NT2/D1 (cell line): Measurements from ENCODE around the gene SLC6A9.

ENCODE experiments used
- YY1 ChIP-seq: IDR thresholded peaks from 2 replicates; pipeline ENCODE4 v1.6.1; 2011; ENCODE audit not compliant: insufficient read length, insufficient read depth
- ZNF274 ChIP-seq: IDR thresholded peaks from 2 replicates; pipeline ENCODE4 v1.6.1; 2011; ENCODE audit warnings: mild to moderate bottlenecking, low read depth, low read length

DNA sequence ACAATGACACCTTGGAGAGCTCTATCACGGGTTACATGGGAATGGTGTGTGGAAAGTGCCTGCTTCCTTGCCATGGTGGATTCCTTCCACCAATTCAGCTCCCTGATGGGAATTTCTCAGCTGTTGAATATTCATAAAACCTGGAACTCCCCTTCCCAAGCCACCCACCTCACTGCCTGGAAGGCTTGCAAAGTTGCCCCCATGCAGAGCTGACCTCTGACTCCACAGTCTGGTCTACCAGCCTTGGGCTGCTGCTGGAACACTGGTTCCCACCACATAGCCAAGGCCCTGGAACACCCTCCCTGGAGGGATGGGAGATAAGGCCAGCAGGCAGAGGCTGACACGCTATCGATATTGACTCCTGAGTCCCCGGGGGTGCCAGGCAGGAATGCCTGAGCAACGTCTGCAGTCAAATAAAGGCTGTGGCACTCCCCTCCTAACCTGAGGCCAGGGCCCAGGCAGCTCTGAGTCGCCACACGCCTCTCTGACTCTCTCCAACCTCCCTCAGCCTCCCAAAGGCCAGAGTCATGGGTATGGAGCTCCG is 31.1 kb downstream of the SLC6A9 start:
- TF ChIP-seq YY1: no peak
- TF ChIP-seq ZNF274: no peak
